ENCODE results near the gene HES7. TPM values are rescaled to one million over a fixed set of nuclear protein-coding genes. Genes with fewer than 3 reads are reported as not detected.

HES7 gene
- total RNA-seq, 2 experiments from 2014 or later: 0.15 to 0.20 TPM

Small RNA genes within 50 kb of the gene (microRNA-seq; reads per million reads assigned to microRNA genes)
- not detected for gene MIR4314 (ENCODE audit: borderline microRNAs expressed, borderline replicate concordance)
- not detected for gene MIR6883 (ENCODE audit: borderline microRNAs expressed, borderline replicate concordance)

Other genes with a start within 250 kb of the HES7 start
- 100 to 1,000 TPM; 216 to 223 TPM for gene CHD3, start 235.3 kb downstream of the HES7 start, total RNA-seq
- gene RNF227, start 207.8 kb downstream of the HES7 start, total RNA-seq: 1 to 10 TPM; 4.4 to 4.5 TPM
- 10 to 100 TPM; 11.8 to 12.4 TPM for gene KCNAB3, start 194.2 kb downstream of the HES7 start, total RNA-seq
- 100 to 1,000 TPM; 235 to 251 TPM for gene TRAPPC1, start 192.2 kb downstream of the HES7 start, total RNA-seq
- gene CNTROB, start 191.9 kb downstream of the HES7 start, total RNA-seq: 10 to 100 TPM; 74.3 to 77.4 TPM
- not detected for gene GUCY2D, start 121.5 kb downstream of the HES7 start, total RNA-seq
- gene ALOX15B, start 85.0 kb downstream of the HES7 start, total RNA-seq: not detected
- gene ALOX12B, start 36.4 kb downstream of the HES7 start, total RNA-seq: under 1 TPM; 0.27 to 0.31 TPM
- gene ALOXE3, start 5.6 kb downstream of the HES7 start, total RNA-seq: not detected
- gene PER1, start 28.3 kb upstream of the HES7 start, total RNA-seq: 10 to 100 TPM; 26.9 to 28.7 TPM
- 10 to 100 TPM; 71.1 to 79.1 TPM for gene VAMP2, start 38.8 kb upstream of the HES7 start, total RNA-seq
- 10 to 100 TPM; 34.8 to 37.2 TPM for gene TMEM107, start 52.3 kb upstream of the HES7 start, total RNA-seq
- gene BORCS6, start 66.1 kb upstream of the HES7 start, total RNA-seq: 10 to 100 TPM; 12.2 to 12.9 TPM
- gene AURKB, start 86.5 kb upstream of the HES7 start, total RNA-seq: 100 to 1,000 TPM; 188 to 224 TPM
- gene CTC1, start 124.0 kb upstream of the HES7 start, total RNA-seq: 100 to 1,000 TPM; 125 to 126 TPM
- 10 to 100 TPM; 54.0 to 60.4 TPM for gene PFAS, start 125.2 kb upstream of the HES7 start, total RNA-seq
- 10 to 100 TPM; 41.2 to 48.9 TPM for gene RANGRF, start 164.6 kb upstream of the HES7 start, total RNA-seq
- 10 to 100 TPM; 11.7 to 12.4 TPM for gene SLC25A35, start 171.3 kb upstream of the HES7 start, total RNA-seq
- not detected for gene ARHGEF15, start 186.1 kb upstream of the HES7 start, total RNA-seq
- not detected for gene ODF4, start 215.7 kb upstream of the HES7 start, total RNA-seq

All from activated CD4-positive, alpha-beta T cell treated with anti-CD3 and anti-CD28 coated beads, Interleukin-2, amount 10 ng/mL, durations not matched to agents 7 days and 5 days (primary cell).